H1 (cell line): Measurements from ENCODE around the gene STX18. TPM values are rescaled to one million over a fixed set of nuclear protein-coding genes. Genes with fewer than 3 reads are reported as not detected.

Experiments used
- BACH1 ChIP-seq: IDR thresholded peaks from 2 replicates; pipeline ENCODE4 v1.6.1; 2012; ENCODE audit warnings: low read length, improper control_type of control experiment
- CHD1 ChIP-seq: IDR thresholded peaks from 2 replicates; pipeline ENCODE4 v1.6.1; 2012; ENCODE audit warnings: low read depth, low read length, improper control_type of control experiment
- FOSL1 ChIP-seq: IDR thresholded peaks from 2 replicates; pipeline ENCODE4 v1.6.1; 2011; ENCODE audit warnings: mild to moderate bottlenecking, low read depth, low read length, moderate library complexity; ENCODE audit not compliant: insufficient read depth
- HDAC6 ChIP-seq: IDR thresholded peaks from one replicate; pipeline ENCODE4 v1.7.1; 2012; ENCODE audit warnings: low read depth, mild to moderate bottlenecking, inconsistent platforms, low read length, moderate library complexity
- JUN ChIP-seq: IDR thresholded peaks from 2 replicates; pipeline ENCODE4 v1.6.1; 2011; ENCODE audit warnings: low read depth, mild to moderate bottlenecking, improper control_type of control experiment, low read length
- RNF2 ChIP-seq: fragments of 200-900, 300-1000 bp; sonication (generic); IDR thresholded peaks from 2 replicates; pipeline ENCODE4 v1.7.1; 2016; ENCODE audit warnings: borderline replicate concordance, low read depth, mild to moderate bottlenecking, antibody characterized with exemption, low read length; ENCODE audit not compliant: poor library complexity, severe bottlenecking; ENCODE audit errors: missing control alignments
- SIRT6 ChIP-seq: IDR thresholded peaks from one replicate; pipeline ENCODE4 v1.7.1; 2012; ENCODE audit warnings: low read length, inconsistent platforms
- SP4 ChIP-seq: IDR thresholded peaks from 2 replicates; pipeline ENCODE4 v1.6.1; 2012; ENCODE audit warnings: low read length, inconsistent platforms
- SRF ChIP-seq: IDR thresholded peaks from 2 replicates; pipeline ENCODE4 v1.6.1; 2011; ENCODE audit warnings: mild to moderate bottlenecking, low read depth, low read length, moderate library complexity
- TEAD4 ChIP-seq: IDR thresholded peaks from 2 replicates; pipeline ENCODE4 v1.6.1; 2012; ENCODE audit warnings: low read depth, low read length, inconsistent platforms, mixed read lengths
- polyA plus RNA-seq, 7 experiments: library from polyadenylated mRNA; depleted of rRNA in 3 of 7; stranded (reverse) in 5 of 7; unstranded in 2 of 7; fragments of >200 nt in 5 of 7; fragments of 200-250 nt in 2 of 7; gene quantifications; 1 replicate in 5 of 7; 2 replicates in 1 of 7; 4 replicates in 1 of 7; pipeline versions ENCODE4 v1.2.1 to v1.2.3, GENCODE V29; 2011 to 2013; ENCODE audit warnings: missing spikeins in 2 of 7, mixed read lengths in 2 of 7
- total RNA-seq: library from RNA; stranded (reverse); fragmentation: NEBNext Ultra II Directional; extraction: Animal tissue kit (Norgen Biotek cat#: 25700); gene quantifications from 2 replicates; pipeline ENCODE4 v1.2.1, GENCODE V29; 2021
- TF ChIP-seq, protein P1 (sequence below): fragments of 300-600 bp; sonication (generic); IDR thresholded peaks from 2 replicates; pipeline ENCODE4 v1.7.1; 2012; ENCODE audit warnings: low read length, moderate library complexity, mild to moderate bottlenecking, inconsistent platforms; ENCODE audit not compliant: insufficient replicate concordance
- TF ChIP-seq, protein P2 (sequence below): IDR thresholded peaks from 2 replicates; pipeline ENCODE4 v1.6.1; 2011; ENCODE audit warnings: low read depth, mild to moderate bottlenecking, low read length; ENCODE audit not compliant: insufficient read depth

The STX18 gene
- total and polyA plus RNA-seq, 2 of the 8 experiments (the other 6 are each of a cell fraction or from before 2014, with no cell fraction given), result 14.6 to 18.3 TPM

DNA sequence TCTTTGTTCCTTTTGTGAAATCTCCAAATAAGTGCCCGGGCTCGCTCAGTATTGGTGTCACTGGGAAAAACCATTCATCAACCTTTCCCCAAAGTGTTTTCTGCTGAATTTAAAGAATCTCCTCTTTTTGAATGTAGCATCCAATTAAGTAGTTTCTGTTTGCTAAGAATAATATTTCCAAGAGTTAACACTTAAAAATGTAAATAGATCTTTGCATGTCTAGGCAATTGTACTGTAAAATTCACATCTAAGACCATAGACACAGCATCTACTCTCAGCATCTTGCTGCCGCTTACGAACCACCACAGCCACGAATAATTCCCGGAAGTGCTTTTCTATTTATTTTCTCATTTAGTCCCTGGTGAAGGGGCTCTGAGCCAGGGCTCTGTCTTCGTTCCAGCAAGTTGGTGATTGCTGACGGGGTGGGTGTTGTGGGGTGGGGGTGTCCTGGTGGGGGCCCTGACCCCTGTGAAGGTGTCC, 153.5 kb downstream of the STX18 start (continued):
- TF ChIP-seq, protein P1, sequence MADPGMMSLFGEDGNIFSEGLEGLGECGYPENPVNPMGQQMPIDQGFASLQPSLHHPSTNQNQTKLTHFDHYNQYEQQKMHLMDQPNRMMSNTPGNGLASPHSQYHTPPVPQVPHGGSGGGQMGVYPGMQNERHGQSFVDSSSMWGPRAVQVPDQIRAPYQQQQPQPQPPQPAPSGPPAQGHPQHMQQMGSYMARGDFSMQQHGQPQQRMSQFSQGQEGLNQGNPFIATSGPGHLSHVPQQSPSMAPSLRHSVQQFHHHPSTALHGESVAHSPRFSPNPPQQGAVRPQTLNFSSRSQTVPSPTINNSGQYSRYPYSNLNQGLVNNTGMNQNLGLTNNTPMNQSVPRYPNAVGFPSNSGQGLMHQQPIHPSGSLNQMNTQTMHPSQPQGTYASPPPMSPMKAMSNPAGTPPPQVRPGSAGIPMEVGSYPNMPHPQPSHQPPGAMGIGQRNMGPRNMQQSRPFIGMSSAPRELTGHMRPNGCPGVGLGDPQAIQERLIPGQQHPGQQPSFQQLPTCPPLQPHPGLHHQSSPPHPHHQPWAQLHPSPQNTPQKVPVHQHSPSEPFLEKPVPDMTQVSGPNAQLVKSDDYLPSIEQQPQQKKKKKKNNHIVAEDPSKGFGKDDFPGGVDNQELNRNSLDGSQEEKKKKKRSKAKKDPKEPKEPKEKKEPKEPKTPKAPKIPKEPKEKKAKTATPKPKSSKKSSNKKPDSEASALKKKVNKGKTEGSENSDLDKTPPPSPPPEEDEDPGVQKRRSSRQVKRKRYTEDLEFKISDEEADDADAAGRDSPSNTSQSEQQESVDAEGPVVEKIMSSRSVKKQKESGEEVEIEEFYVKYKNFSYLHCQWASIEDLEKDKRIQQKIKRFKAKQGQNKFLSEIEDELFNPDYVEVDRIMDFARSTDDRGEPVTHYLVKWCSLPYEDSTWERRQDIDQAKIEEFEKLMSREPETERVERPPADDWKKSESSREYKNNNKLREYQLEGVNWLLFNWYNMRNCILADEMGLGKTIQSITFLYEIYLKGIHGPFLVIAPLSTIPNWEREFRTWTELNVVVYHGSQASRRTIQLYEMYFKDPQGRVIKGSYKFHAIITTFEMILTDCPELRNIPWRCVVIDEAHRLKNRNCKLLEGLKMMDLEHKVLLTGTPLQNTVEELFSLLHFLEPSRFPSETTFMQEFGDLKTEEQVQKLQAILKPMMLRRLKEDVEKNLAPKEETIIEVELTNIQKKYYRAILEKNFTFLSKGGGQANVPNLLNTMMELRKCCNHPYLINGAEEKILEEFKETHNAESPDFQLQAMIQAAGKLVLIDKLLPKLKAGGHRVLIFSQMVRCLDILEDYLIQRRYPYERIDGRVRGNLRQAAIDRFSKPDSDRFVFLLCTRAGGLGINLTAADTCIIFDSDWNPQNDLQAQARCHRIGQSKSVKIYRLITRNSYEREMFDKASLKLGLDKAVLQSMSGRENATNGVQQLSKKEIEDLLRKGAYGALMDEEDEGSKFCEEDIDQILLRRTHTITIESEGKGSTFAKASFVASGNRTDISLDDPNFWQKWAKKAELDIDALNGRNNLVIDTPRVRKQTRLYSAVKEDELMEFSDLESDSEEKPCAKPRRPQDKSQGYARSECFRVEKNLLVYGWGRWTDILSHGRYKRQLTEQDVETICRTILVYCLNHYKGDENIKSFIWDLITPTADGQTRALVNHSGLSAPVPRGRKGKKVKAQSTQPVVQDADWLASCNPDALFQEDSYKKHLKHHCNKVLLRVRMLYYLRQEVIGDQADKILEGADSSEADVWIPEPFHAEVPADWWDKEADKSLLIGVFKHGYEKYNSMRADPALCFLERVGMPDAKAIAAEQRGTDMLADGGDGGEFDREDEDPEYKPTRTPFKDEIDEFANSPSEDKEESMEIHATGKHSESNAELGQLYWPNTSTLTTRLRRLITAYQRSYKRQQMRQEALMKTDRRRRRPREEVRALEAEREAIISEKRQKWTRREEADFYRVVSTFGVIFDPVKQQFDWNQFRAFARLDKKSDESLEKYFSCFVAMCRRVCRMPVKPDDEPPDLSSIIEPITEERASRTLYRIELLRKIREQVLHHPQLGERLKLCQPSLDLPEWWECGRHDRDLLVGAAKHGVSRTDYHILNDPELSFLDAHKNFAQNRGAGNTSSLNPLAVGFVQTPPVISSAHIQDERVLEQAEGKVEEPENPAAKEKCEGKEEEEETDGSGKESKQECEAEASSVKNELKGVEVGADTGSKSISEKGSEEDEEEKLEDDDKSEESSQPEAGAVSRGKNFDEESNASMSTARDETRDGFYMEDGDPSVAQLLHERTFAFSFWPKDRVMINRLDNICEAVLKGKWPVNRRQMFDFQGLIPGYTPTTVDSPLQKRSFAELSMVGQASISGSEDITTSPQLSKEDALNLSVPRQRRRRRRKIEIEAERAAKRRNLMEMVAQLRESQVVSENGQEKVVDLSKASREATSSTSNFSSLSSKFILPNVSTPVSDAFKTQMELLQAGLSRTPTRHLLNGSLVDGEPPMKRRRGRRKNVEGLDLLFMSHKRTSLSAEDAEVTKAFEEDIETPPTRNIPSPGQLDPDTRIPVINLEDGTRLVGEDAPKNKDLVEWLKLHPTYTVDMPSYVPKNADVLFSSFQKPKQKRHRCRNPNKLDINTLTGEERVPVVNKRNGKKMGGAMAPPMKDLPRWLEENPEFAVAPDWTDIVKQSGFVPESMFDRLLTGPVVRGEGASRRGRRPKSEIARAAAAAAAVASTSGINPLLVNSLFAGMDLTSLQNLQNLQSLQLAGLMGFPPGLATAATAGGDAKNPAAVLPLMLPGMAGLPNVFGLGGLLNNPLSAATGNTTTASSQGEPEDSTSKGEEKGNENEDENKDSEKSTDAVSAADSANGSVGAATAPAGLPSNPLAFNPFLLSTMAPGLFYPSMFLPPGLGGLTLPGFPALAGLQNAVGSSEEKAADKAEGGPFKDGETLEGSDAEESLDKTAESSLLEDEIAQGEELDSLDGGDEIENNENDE, result no peak
- TF ChIP-seq SP4 (no peak), SIRT6 (no peak), FOSL1 (no peak), RNF2 (no peak), HDAC6 (no peak), JUN (no peak), SRF (no peak), TEAD4 (no peak), CHD1 (no peak), BACH1 (no peak)
- TF ChIP-seq, protein P2, sequence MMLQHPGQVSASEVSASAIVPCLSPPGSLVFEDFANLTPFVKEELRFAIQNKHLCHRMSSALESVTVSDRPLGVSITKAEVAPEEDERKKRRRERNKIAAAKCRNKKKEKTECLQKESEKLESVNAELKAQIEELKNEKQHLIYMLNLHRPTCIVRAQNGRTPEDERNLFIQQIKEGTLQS, result no peak
